HG02840 (cell line): Measurements from ENCODE around the gene CCDC169.
"Not testable (repeated sequence)": the region's sequence is repeated elsewhere in the genome, so short reads cannot be mapped to it uniquely, and the experiment has no call there.

Experiments
- ATAC-seq: cut with Tn5 transposase; IDR thresholded peaks from one replicate; pipeline ENCODE4 v1.9.1; 2021; ENCODE audit warnings: mild to moderate bottlenecking, moderate library complexity, moderate number of reproducible peaks; ENCODE audit not compliant: unreplicated experiment, low FRiP score

CCDC169 gene

DNA sequence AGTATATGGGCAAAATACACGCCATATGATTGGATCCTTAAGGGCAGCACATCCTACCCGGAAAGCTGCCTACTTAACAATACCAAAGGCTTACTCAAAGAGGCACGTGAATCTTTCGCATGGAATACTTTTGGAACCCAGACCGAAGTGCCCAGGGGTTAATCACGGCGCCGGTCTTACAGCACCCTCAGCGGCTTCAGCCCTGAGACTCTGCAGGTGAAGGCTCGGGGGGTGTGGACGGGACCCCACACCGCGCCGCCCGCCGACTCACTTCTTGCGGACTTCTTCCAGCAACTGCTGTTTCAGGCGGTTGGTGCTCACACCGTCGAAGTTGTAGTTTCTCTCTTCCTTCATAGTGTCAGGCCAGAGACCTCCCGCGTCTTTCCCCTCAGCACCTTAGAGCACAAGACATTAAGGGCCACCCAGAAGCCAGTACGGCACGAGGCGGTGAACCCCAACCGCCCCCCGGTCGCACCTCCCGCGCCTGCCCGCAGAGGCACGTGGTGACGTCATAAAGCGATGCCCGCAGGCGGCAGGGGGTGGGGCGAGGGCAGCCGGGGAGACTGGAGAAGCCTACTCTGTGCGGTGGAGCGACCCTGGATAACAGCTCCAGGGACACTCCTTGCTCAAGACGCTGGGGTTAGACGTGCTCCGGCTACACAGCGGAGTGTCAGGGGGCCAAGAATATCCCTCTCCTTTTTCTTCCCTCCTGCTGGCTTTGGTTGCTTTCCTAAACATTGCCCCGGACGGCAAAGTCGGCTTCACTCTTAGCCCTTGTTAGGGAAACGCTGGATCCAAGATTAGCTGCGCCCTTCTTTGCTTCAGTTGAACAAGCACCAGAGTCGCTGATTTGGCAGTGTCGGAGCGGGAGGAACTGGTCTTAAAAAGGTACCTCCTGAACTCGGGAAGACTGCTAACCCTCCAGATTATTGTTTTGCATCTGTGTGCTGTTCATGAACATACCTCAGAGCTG, at the start of gene CCDC169:
Gene CCDC169 (minus strand): TSS at position 449 of the 973 bp plus-strand sequence. CDS start 95 bp downstream, at position 354.
- no peak for ATAC-seq

DNA sequence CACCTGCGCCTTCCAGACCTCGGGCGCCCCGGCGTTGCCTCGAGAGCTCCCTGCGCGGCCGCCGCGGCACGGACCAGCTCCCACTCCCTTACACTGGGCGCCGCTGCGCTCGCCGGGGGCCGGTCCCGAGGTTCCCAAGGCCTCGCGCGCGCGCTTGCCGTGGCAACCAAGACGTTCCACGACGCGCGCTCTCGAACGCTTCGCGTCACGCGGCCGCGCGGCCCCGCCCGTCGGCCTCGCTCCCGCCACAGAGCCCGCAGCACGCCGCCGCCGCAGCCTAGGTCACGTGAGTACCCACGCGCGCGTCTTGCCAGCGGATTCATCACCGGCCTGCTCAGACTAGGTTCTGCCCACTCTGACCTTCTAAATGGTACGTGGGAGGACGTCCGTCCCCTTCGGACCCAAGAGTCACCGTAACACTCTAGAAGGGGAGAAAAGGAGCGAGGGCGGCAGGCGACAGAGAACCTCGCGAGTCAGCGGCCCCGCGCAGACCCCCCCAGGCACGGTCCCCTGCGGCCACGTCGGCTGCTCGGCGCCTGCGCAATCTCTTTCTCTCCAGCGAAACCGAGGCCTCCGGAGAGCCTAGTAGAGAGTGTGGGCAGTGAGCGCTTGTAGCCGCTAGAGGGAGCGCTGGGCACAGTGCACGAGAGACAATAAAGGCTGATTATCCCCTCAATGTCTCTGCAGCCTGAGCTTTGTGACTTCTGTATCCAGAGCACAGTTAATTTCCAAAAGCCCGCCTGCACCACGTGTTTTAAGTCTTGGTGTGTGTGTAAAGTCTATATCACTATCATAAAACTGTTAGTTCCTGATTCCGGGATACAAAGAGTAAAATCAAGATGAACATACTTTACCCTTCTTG, 48.8 kb upstream of the CCDC169 start, which contains the start of gene SPART:
Gene SPART (minus strand): TSS at position 173 of the 862 bp plus-strand sequence. CDS start 10,564 bp downstream, outside the sequence.
- peak; percentile 95 for ATAC-seq

DNA sequence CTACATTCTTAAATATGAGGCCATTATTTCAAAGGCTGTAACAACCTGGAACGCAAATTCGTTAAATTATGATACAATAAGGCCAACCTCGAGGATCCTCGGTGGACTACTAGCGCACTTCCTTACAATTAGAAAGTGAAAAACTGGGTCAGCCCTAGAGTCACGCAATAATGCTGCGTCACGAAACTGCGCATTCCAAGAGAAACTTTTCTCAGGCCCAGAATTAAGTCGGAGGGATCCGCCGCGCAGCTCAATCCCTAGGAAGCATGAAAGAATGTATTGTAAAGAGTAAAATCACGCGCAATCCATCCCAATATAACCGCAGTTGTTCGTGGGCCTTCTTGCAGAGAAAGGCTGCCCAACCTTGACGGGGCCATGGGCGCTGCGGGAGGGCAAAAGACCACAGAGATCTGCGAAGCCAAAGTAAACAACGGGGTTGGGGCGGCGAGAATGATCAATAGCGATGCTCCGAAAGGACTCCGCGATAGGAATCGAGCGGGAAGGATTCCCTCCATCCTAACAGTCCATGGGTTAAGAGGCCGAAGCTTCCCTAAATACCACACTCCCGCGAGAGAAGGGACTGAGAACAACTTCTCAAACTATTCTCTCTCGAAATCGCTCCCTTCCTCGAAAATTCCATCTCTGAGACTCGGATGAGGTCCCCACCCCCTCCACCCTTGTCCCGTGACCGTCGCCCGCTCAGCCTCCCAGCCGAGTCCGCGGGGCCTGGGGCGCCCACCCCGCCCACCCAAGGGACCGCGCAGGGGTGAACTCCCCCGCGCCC, 48.0 kb upstream of the CCDC169 start:
- no peak for ATAC-seq

DNA sequence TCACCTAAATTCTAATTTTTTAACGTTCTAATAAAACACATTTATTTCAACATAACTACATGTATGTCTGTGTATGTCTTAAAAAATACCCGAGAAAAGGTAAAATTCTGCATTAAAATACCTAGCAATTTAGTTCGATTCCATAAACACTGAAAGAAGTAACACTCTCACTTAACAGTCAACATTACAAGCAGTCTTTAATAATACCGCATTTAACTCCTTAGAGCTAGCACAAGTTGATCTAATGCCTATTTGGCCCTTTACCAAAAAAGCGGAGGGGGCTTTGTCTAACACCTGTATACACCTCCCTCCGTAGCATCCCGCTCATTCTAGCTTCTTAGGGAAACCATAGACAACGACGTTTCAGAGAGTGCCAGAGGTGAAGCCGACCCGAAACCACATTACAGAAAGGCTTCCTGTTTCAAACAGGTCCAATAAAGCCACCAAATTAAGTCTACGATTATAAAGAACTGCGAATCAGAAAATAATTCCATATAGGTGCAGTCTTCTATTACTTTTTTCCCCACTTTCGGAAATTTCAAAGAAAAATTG, 47.3 kb upstream of the CCDC169 start:
- no peak for ATAC-seq

DNA sequence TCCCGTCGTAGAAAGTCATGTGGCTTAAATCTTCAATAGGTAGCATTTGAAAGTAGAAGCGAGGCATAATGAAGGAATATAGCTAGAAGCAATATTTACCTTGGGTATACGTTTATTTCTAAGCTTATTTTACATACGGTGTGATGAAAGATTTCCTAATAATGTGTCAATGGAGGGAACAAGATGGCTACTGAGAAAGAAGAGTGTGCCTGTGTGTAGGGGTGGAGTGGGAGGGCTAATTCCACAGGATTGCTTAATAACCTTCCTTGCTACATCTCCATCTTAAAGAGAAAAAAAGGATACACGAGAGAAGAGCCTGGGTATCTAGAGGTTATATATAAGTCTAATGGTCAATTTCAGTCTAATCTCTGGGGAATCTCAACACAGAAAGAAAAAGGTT, 46.6 kb upstream of the CCDC169 start:
- ATAC-seq = no peak

DNA sequence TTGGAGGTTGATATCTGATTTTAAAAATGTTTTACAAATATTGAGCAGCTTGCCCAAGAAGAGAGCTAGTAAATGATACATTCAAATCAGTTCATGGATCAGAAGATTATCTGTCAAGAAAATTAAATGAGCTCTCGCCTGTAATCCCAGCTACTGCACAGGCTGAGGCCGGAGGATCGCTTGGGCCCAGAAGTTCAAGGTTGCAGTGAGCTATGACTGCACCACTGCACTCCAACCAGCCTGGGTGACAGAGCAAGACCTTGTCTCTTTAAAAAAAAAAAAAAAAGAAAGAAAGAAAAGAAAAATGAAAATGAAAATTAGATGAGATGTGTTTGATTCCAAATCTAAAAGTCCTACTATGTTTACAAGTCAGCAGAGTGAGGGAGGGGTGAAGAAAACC, 46.2 kb upstream of the CCDC169 start:
- ATAC-seq = no peak

DNA sequence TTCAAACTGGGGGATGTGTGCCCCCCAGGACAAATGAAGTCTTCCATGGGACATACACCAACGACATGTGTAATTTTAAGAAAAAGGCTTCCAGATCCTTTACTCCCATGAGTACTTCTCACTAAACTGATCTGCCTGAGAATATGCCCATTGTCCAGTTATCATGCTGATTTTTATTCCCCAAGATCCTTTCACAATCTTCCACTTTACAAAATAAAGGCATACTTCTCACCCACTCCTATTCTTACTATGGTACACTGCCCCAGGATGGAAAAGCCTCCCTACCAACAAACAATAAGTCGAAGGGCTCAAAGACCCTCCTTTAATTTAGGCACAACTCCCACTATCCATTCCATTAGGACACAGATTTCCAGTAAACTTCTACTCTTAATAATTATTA, 45.1 kb upstream of the CCDC169 start:
- no peak for ATAC-seq

DNA sequence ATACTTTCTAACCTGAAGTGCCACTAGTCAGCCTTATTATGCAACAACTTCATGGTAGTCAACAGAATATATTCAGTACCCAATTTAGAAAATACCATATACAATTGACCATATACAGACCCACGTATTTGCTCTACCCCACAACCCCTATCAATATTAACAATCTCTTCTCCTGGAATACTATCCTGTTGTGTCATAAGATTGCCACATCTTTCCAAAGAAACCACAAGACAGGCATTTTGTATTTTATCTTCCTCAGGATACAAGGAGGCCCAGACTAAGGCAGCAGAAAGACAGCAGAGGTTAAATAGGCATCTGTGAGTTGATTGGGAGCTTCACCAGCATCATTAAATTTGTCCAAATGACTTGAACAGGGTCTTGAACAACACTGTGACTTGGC, 44.1 kb upstream of the CCDC169 start:
- ATAC-seq = no peak

DNA sequence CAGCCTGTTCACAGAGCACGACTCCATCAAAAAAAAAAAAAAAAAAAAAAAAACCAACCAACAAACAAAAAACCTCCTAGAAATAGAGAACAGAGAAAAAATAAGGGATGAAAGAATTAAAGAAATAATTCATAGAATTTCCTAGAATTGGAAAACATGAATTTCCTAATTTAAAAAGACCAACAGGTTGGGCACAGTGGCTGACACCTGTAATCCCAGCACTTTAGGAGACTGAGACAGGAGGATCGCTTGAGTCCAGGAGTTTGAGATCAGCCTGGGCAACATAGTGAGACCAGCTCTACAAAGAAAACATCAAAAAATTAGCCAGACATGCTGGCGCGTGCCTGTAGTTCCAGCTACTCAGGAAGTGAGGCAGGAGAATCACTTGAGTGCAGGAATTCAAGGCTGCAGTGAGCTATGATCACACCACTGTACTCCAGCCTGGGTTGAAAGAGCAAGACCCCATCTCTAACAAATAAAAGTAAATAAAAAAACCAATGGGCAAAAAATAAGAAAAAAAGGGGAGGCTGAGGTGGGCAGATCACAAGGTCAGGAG, 42.1 kb upstream of the CCDC169 start:
- ATAC-seq = no peak

DNA sequence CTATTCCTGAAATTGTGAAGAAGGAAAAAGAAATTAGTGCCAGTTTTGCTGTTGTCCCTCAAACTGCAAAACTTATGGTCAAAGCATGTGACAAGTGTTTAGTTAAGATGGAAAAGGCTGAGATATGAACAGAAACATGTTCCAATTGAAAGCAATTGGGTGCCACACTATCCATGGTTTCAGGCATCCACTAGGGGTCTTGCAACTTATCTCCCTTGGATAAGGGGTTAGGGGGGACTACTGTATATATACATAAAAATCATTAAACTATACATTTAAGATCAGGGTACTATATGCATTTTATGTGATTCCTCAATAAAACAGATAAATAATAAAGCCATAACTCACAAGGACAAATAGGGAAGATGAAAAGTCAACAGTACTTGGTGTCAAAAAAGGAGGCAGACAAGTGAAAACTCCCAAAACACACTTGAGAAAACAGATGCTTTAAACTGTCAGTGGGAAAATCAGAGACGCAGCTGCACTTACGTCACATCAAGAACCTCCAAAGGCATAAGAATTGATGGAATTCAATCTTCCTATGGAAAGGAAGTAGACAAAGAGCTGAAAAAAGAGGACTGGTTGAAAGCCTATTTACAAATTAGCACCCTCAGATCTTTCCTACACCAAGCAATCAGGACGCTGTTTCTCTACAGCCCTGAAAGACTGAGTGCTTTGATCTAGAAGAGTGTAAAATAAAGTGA, 40.5 kb upstream of the CCDC169 start:
- no peak for ATAC-seq

DNA sequence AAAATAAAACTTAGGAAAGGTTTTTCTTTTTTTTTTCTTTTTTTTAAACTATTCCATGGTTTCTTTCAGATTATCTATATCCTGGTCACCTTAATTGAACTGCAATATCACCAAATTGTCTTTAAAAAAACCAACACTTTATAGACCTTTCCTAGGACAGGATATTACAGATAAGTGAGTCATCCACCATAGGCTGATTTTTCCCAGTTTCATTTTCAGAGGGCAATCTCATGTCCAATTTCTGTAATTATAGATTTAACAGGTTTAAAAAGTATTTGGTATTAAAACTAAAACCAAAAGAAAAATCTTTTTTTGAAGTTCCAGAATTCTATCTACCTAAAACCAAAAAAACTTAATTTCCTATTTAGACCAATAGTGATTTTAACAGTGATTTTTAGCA, 35.4 kb upstream of the CCDC169 start:
- no peak for ATAC-seq

DNA sequence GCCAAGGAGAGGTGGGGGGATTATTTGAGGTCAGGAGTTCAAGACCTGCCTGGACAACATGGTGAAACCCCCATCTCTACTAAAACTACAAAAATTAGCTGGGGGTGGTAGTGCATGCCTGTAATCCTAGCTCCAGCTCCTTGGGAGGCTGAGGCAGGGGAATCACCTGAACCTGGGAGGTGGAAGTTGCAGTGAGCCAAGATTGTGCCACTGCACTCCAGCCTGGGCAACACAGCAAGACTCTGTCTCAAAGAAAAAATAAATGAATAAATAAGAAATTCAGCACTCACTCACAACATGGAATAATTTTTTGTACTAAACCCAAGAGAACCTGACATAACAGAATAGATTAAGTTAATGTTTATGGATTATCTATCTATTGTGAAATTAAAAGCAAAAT, 34.6 kb upstream of the CCDC169 start:
- not testable (repeated sequence) for ATAC-seq

DNA sequence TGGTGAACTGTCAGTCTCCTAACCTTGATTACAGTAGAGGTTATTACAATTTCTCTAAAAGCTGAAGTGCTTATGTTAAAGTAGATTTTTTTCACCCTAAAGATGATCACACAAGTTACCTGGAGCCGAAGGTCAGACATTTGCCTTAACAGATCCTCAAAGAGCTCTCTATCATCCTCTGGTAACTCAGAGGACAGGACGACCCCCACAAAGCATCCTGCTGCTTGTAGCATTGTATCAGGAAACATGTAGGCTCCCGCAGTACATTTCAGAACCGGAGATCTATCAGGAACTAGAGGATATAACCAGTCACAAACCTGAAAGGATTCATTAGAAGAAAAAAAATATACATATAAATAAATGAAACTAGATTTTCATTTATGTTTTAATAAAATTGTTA, 33.7 kb upstream of the CCDC169 start:
- no peak for ATAC-seq

DNA sequence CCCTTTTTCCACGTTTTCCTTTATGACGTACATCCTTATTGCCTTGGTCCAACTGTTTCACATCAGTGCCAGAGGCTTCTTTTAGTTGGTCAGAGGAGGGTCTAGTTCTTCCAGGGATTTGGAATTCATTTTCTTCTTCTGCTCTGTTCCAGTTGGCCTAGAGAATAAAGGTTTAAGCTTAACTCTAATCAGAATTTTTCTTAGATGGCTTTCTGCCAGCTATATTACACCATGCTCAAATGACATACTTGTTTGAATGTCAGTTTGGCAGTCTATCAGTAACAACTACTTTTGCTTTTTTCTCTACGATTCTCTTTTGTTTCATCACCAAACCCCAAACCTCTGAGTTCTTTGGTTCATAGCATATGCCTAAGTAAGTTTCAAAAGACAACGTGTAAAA, 31.7 kb upstream of the CCDC169 start:
- no peak for ATAC-seq

DNA sequence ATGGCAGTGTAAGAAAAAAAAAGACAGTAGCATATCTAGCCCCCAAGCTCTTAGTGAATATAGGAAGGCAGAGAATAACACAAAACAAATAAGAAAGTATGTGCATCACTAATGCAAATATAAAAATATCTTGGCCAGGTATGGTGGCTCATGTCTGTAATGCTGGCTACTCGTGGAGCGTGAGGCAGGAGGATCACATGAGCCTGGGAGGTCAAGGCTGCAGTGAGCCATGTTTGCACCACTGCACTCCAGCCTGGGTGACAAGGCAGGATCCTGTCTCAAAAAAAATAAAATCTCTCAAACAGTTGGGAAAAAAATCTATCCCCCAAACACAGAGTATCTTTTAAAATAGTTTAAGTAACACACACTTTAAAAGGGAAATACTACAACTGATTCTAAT, 31.2 kb upstream of the CCDC169 start:
- no peak for ATAC-seq

DNA sequence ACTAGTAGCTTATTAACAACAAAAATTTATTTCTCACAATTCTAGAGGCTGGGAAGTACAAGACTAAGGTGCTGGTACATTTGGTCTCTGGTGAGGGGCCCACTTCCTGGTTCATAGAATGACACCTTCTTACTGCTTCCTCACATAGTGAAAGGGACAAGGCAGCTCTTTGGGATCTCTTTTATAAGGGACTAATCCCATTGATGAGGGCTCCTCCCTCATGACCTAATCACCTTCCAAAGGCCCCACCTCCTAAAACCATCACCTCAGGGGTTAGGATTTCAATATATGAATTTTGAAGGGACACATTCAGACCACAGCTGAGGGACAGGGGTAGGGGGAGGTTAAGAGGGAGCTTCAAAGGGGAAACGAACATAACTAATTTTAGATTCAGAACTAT, 28.3 kb upstream of the CCDC169 start:
- ATAC-seq = no peak

DNA sequence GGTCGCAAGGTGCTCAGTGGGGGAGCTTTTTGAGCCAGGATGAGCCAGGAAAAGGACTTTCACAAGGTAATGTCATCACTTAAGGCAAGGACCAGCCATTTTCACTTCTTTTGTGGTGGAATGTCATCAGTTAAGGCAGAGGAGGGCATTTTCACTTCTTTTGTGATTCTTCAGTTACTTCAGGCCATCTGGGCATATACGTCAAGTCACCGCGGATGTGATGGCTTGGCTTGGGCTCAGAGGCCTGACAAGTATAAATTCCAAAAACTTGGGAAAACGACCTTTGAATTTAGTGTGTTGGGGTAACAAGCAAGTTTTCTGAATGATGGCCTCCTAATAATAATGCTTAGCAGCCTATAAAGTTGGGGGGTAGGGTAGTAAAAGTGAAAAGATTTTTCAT, 27.3 kb upstream of the CCDC169 start:
- not testable (repeated sequence) for ATAC-seq

DNA sequence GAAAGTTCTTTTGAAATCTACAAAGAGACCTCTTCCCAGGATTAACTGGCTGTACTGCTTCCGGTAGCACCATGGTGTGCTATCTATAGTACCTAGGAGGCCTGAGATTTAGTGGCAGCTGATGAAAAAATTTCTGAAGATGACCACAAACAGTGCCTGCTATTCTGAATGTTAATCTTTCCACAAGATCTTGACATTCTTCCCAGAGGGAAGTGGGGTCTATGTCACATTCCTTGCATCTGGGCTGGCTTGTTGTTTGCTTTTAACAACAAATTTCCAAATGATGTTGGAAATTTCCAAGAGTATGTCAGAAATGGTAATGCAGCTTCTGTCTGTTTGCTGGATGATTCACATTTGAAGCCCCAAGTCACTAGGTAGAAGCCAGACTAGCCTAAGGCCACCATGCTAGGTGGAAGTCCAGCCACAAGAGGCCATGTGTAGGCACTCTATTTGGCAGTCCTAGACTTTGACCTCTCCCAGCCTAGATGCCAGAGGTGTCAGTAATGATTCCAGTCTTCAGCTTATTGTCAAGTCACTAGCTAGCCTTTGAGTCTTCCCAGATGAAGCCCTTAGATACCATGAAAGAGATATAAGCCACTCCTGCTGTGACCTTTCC, 26.4 kb upstream of the CCDC169 start:
- ATAC-seq = no peak

DNA sequence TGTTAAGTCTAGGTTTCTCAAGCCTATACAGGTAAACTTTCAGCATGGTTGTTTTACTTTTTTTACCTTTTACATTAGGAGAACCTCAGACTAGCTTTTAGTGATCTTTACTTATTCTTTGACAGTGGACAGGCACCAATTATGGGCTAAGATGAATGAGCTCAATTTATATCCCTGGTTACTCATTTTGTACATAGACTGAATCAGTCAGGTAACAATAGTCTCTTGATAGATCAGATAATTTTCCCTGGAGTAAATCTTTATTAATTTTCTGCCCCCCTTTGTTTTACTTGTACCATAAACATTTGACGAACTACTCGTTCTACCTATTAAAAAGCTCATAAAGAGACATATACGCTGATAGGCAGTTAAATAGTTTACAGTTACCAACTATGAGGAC, 25.8 kb upstream of the CCDC169 start:
- ATAC-seq = no peak
